IgD-negative memory B cell (primary cell): ENCODE data around the gene GOLIM4. TPM values are rescaled to one million over a fixed set of nuclear protein-coding genes. Genes with fewer than 3 reads are reported as not detected.
"Not testable (repeated sequence)": the region's sequence is repeated elsewhere in the genome, so short reads cannot be mapped to it uniquely, and the experiment has no call there.

Experiments used
- H3K27ac Mint-ChIP-seq, 3 donors: one replicate each; pipeline ENCODE4 v1.8.0; 2020 to 2022; ENCODE audit warnings: mild to moderate bottlenecking in 3 of 3, mixed read lengths in 3 of 3, moderate library complexity in 1 of 3
- H3K27me3 Mint-ChIP-seq: one replicate; pipeline ENCODE4 v1.8.0; 2021; ENCODE audit warnings: mixed read lengths
- H3K36me3 Mint-ChIP-seq: one replicate; pipeline ENCODE4 v1.8.0; 2020; ENCODE audit warnings: mild to moderate bottlenecking, mixed read lengths
- H3K4me1 Mint-ChIP-seq, 3 donors: one replicate each; pipeline ENCODE4 v1.8.0; 2020 to 2022; ENCODE audit warnings: mixed read lengths in 3 of 3, mild to moderate bottlenecking in 1 of 3
- H3K4me3 Mint-ChIP-seq, 4 donors: one replicate each; pipeline ENCODE4 v1.8.0; 2020 to 2022; ENCODE audit warnings: mild to moderate bottlenecking in 4 of 4, mixed read lengths in 4 of 4, moderate library complexity in 3 of 4
- H3K9me3 Mint-ChIP-seq, 3 donors: one replicate each; pipeline ENCODE4 v1.8.0; 2020 to 2021; ENCODE audit warnings: mixed read lengths in 3 of 3, mild to moderate bottlenecking in 1 of 3
- polyA plus RNA-seq: library from polyadenylated mRNA; unstranded; fragments of 300-500 nt; fragmentation: Illumina TruSeq; gene quantifications from one replicate; pipeline ENCODE4 v1.2.3, GENCODE V29; 2021

GOLIM4 gene
- polyA plus RNA-seq, 1 donor from 2014 or later: 2.3 TPM

- no peaks in the 10 kb centered on the region for H3K27me3 Mint-ChIP-seq
- no peaks in the 10 kb centered on the region for H3K9me3 Mint-ChIP-seq
- H3K27ac Mint-ChIP-seq: no peak overlapping the region
- no peak overlapping the region for H3K4me3 Mint-ChIP-seq
- H3K36me3 Mint-ChIP-seq: peaks cover 30% of the 10 kb centered on the region
- peaks cover 0 to 3% (median 0%) of the 10 kb centered on the region in 3 donors for H3K4me1 Mint-ChIP-seq
Measured at GRCh38 chr3:168028086-168028485, 67.6 kb downstream of the GOLIM4 start.

DNA sequence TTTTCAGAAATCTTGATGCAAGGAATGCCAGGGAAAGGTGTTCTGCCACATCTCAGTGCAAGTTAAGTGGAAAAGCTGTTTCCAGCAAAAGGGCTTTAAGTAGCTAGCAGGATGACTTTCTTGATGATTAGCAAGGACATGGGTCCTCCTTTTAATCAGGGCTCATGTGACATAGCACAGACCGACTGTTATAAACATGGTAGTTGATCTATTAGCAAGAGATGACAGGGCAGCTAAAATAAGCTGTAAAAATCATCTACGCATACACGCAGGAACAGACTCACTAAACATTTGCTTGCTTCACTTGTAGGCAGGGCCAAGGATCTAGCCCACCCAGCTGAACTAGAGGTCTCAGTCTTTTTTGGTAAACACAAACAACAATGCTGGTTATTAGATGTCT is 69.0 kb downstream of the GOLIM4 start:
- Mint-ChIP-seq H3K4me1 (peaks cover 0 to 3% (median 0%) of the 10 kb centered on the region in 3 donors), H3K9me3 (no peaks in the 10 kb centered on the region), H3K27me3 (no peaks in the 10 kb centered on the region), H3K4me3 (no peak overlapping the region), H3K36me3 (peaks cover 26% of the 10 kb centered on the region), H3K27ac (no peak overlapping the region)

DNA sequence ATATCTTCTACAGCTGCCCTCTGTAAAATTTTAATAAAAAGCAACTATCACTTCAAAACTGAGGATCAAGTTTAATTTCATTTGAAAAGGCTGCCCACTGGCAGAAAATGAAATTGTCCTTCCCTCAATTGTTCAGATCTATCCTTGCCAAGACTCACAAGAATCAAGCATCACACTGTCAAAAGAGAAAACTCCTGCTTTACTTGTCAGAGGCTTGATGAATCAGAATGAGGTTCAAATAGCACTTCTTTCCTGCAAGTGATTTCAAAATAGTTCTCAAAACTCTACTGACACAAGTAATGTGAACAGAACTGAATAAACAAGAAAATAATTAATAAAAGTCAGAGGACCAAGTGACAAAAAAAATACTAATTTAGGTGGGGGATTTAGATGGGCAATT is 70.6 kb downstream of the GOLIM4 start:
- Mint-ChIP-seq H3K27me3 (no peaks in the 10 kb centered on the region), H3K4me3 (no peak overlapping the region), H3K4me1 (no peaks in the 10 kb centered on the region), H3K27ac (no peak overlapping the region), H3K9me3 (no peaks in the 10 kb centered on the region), H3K36me3 (peaks cover 25% of the 10 kb centered on the region)

- no peak overlapping the region for H3K27ac Mint-ChIP-seq
- no peak overlapping the region for H3K4me3 Mint-ChIP-seq
- H3K4me1 Mint-ChIP-seq: no peaks in the 10 kb centered on the region
- H3K27me3 Mint-ChIP-seq: no peaks in the 10 kb centered on the region
- no peaks in the 10 kb centered on the region for H3K9me3 Mint-ChIP-seq
- peaks cover 22% of the 10 kb centered on the region for H3K36me3 Mint-ChIP-seq
Measured at GRCh38 chr3:168024537-168024941, 71.2 kb downstream of the GOLIM4 start.

DNA sequence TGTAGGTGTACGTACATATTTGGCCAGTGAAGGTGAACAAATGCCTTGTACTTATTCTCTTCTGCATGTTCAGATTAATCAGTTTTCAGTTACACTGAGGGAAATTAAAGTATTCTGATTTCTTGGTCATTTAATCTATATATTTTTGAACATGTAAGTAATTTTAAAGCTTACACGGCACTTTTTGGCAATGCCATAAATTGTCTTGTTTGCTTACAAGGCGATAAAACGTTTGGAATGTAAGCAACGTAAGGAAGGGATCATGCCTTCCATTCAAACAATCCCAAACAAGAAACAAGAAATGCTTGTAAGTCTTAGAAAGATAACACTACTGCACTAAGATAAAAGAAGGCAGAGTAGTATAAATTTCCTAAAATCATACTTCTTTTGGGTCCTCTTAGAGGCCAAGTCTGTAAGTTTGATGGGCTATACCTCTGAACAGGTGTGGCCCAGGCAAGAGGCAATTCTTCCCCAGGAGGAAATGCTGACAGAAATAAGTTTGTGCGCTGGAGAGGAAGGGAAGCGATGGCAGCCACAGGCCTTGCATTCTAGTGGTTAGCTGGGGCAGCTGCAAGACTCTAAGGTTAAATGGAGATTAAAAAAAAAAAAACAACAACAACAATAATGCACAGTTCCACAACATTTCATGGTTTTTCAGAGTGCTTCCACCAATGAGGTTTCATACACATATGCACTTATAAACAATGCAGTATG is 73.8 kb downstream of the GOLIM4 start:
- no peak overlapping the region for H3K4me3 Mint-ChIP-seq
- no peaks in the 10 kb centered on the region for H3K9me3 Mint-ChIP-seq
- peak overlapping the region in 1 of 3 donors; percentile 52 for H3K27ac Mint-ChIP-seq
- peaks cover 18% of the 10 kb centered on the region for H3K36me3 Mint-ChIP-seq
- no peaks in the 10 kb centered on the region for H3K4me1 Mint-ChIP-seq
- H3K27me3 Mint-ChIP-seq: no peaks in the 10 kb centered on the region

DNA sequence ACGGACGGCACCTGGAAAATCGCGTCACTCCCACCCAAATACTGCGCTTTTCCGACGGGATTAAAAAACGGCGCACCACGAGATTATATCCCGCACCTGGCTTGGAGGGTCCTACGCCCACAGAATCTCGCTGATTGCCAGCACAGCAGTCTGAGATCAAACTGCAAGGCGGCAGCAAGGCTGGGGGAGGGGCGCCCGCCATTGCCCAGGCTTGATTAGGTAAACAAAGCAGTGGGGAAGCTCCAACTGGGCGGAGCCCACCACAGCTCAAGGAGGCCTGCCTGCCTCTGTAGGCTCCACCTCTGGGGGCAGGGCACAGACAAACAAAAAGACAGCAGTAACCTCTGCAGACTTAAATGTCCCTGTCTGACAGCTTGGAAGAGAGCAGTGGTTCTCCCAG is 84.4 kb downstream of the GOLIM4 start:
- H3K4me3 Mint-ChIP-seq, H3K4me1 Mint-ChIP-seq, H3K27me3 Mint-ChIP-seq, H3K9me3 Mint-ChIP-seq, H3K27ac Mint-ChIP-seq: not testable (repeated sequence)
- peaks cover 10% of the 10 kb centered on the region for H3K36me3 Mint-ChIP-seq

- no peaks in the 10 kb centered on the region for H3K4me1 Mint-ChIP-seq
- H3K36me3 Mint-ChIP-seq: peaks cover 12% of the 10 kb centered on the region
- H3K9me3 Mint-ChIP-seq: no peaks in the 10 kb centered on the region
- H3K27ac Mint-ChIP-seq: no peak overlapping the region
- no peak overlapping the region for H3K4me3 Mint-ChIP-seq
- no peaks in the 10 kb centered on the region for H3K27me3 Mint-ChIP-seq
Measured at GRCh38 chr3:168006584-168006983, 89.1 kb downstream of the GOLIM4 start.

DNA sequence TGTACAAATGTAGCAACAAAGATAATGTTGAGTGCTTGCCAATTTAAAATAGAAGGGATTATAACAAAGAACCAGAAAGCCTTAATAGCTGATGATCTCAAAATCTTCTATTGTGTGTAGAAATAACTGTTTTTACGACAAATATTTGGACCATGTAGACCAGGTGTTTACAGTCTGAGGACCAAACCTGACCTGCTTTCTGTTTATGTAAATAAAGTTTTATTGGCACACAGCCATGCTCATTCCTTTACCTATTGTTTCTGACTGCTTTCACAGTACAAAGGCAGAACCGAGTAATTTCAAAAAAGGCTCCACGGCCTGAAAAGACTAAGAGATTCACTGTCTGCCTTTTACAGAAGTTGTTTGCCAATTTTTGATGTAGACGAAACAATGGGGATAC is 91.8 kb downstream of the GOLIM4 start:
- Mint-ChIP-seq H3K36me3 (peaks cover 2% of the 10 kb centered on the region), H3K4me3 (no peak overlapping the region), H3K27me3 (no peaks in the 10 kb centered on the region), H3K9me3 (no peaks in the 10 kb centered on the region), H3K27ac (no peak overlapping the region), H3K4me1 (no peaks in the 10 kb centered on the region)

DNA sequence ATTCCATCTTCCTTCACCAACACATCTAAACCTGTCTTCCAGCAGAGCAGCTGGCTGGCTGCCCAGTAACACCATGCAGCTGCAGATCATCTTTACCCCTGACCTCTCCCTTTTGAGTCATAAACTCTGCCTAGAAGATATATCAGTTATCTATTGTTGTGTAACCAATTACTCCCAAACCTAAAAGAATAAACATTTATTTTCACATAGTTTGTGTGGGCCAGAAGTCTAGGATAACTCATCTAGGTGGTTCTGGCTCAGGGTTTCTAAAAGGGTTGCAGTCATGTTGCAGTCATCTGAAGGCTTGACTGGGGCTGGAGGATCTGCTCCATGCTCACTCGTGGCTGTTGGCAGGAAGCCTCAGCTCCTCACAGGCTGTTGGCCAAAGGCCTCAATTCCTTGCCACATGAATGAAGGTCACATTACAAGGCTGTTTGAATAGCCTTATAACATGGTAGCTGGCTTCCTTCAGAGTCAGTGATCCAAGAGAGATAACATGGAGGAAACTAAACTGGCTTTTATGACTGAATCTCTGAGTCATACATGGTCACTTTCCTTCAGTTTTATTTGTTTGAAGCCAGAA is 92.8 kb downstream of the GOLIM4 start:
- Mint-ChIP-seq H3K27me3 (peaks cover 2% of the 10 kb centered on the region), H3K4me3 (no peak overlapping the region), H3K9me3 (no peaks in the 10 kb centered on the region), H3K27ac (no peak overlapping the region), H3K4me1 (no peaks in the 10 kb centered on the region), H3K36me3 (peaks cover 2% of the 10 kb centered on the region)

DNA sequence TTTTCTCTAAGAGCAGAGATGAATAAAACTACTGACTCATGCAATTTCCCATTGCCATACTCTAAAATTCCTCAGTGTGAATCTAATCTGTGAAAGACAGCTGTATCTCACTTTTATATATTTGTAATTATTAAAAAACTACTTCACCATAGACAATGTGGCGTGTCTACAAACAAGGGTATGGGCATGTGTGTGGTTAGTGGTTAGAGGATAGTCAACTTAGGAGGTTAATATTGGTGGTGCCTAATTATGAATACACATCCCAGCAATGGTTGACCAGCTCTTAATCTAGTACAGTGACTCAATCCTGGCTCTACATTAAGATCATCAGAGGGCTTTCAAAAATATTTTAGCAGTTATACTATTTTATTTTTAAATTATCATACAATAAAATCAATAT is 94.5 kb downstream of the GOLIM4 start:
- Mint-ChIP-seq H3K27ac (no peak overlapping the region), H3K4me3 (no peak overlapping the region), H3K27me3 (peaks cover 2% of the 10 kb centered on the region), H3K36me3 (peaks cover 2% of the 10 kb centered on the region), H3K4me1 (no peaks in the 10 kb centered on the region), H3K9me3 (no peaks in the 10 kb centered on the region)

DNA sequence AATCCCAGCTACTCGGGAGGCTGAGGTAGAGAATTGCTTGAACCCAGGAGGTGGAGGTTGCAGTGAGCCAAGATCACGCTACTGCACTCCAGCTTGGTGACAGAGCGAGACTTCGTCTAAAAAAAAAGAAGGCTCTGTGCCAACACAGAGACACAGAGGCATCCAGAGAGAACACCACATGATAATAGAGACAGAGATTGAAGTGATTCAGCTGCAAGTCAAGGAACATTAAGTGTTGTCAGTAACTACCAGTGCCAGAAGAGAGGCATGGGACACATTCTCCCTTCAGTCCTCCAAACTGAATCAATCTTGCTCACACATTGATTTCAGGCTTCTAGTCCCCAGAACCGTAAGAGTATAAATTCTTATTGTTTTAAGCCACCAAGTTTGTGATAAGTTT is 97.5 kb downstream of the GOLIM4 start:
- Mint-ChIP-seq H3K36me3 (no peaks in the 10 kb centered on the region), H3K4me1 (no peaks in the 10 kb centered on the region), H3K4me3 (no peak overlapping the region), H3K27me3 (peaks cover 7% of the 10 kb centered on the region), H3K9me3 (no peaks in the 10 kb centered on the region), H3K27ac (no peak overlapping the region)

DNA sequence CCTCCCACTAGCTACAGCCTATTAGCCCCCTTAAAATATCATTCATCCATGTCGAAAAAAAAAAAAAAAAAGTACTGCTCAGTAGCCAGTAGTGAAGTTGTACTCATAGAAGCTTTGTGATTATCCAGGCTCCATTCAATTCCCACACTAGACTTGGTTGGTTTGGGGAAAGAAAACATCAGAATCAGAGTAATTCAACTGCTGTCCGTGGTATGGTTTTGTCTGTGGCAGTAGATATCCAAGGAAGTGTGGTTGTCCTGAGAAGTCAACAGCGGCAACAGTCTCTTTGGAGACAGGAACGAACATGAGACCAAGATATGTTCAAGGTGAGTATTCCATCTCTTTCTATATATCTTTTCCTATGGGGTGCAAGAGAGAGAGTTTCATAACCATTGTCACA is 99.2 kb downstream of the GOLIM4 start:
- H3K9me3 Mint-ChIP-seq: no peaks in the 10 kb centered on the region
- no peaks in the 10 kb centered on the region for H3K4me1 Mint-ChIP-seq
- H3K27ac Mint-ChIP-seq: peak overlapping the region in 1 of 3 donors; percentile 55
- no peak overlapping the region for H3K4me3 Mint-ChIP-seq
- no peaks in the 10 kb centered on the region for H3K36me3 Mint-ChIP-seq
- H3K27me3 Mint-ChIP-seq: peaks cover 7% of the 10 kb centered on the region

GRCh38 chr3:167992381-167992780 is 103.3 kb downstream of the GOLIM4 start:
- H3K9me3 Mint-ChIP-seq: no peaks in the 10 kb centered on the region
- H3K4me3 Mint-ChIP-seq: no peak overlapping the region
- H3K36me3 Mint-ChIP-seq: no peaks in the 10 kb centered on the region
- H3K27me3 Mint-ChIP-seq: peaks cover 5% of the 10 kb centered on the region
- H3K27ac Mint-ChIP-seq: no peak overlapping the region
- no peaks in the 10 kb centered on the region for H3K4me1 Mint-ChIP-seq

DNA sequence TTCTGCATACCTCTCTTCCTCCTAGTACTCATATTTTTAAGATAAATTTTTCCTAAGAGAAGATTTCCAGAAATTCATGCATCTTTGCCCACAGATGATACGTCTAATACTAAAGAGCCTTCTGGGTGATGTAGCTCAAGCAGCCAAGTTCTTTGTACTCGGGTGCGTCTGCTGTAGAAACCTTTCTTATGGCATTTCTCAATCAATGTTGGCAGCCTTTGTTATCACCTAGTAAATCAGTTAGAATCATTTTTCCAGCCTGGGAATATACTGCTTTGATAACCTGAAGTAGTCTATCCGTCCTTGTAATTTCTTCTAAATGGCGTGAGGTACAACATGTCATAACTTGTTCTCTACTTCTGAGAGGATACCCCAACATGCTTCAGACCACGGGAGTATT is 104.5 kb downstream of the GOLIM4 start:
- Mint-ChIP-seq H3K36me3 (no peaks in the 10 kb centered on the region), H3K4me3 (no peak overlapping the region), H3K4me1 (no peaks in the 10 kb centered on the region), H3K9me3 (no peaks in the 10 kb centered on the region), H3K27ac (no peak overlapping the region), H3K27me3 (peaks cover 5% of the 10 kb centered on the region)

GRCh38 chr3:167989999-167990398 is 105.7 kb downstream of the GOLIM4 start:
- H3K27me3 Mint-ChIP-seq: peaks cover 3% of the 10 kb centered on the region
- H3K4me3 Mint-ChIP-seq: no peak overlapping the region
- H3K36me3 Mint-ChIP-seq: no peaks in the 10 kb centered on the region
- H3K4me1 Mint-ChIP-seq: no peaks in the 10 kb centered on the region
- peaks cover 0 to 2% (median 0%) of the 10 kb centered on the region in 3 donors for H3K9me3 Mint-ChIP-seq
- H3K27ac Mint-ChIP-seq: no peak overlapping the region

DNA sequence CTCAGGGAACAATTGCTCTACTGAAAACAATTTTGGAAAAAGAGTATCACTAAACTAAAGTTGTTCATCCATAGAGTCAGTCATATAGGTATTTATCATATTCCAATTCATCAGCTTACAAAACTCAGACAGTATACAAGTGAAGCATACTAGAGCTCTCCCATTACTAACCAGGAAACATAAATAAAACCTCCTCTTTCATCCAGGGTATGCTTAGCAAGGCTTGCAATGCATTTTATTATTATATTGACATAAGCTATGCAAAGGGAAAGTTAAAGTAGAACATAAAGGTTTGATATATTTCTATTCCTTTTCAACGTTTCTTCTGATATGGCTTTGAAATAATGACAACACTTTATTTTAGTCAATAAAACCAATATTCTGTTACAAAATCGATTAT is 106.7 kb downstream of the GOLIM4 start:
- no peaks in the 10 kb centered on the region for H3K4me1 Mint-ChIP-seq
- H3K4me3 Mint-ChIP-seq: no peak overlapping the region
- no peak overlapping the region for H3K27ac Mint-ChIP-seq
- H3K27me3 Mint-ChIP-seq: peaks cover 6% of the 10 kb centered on the region
- peaks cover 0 to 2% (median 0%) of the 10 kb centered on the region in 3 donors for H3K9me3 Mint-ChIP-seq
- H3K36me3 Mint-ChIP-seq: no peaks in the 10 kb centered on the region
